Small intestine (tissue), 4 donors: ENCODE data around the gene PINLYP. TPM values are rescaled to one million over a fixed set of nuclear protein-coding genes. Genes with fewer than 3 reads are reported as not detected.

Source experiments
- polyA plus RNA-seq, 4 donors: library from polyadenylated mRNA; stranded (reverse) in 3 of 4; unstranded in 1 of 4; fragments of 200-250 nt in 3 of 4; fragments of 120-200 nt in 1 of 4; gene quantifications; one replicate each; pipeline versions ENCODE4 v1.2.1 to v1.2.3, GENCODE V29; 2013
- donor health status: healthy with polysubstance abuse.
- donor health status: Bipolar disorder and iron deficiency.
- donor health status: healthy.

PINLYP gene
- polyA plus RNA-seq, 4 donors = 5.1 to 13.8 (median 9.1) TPM

Other genes starting within 250 kb of the PINLYP start
- under 1 TPM in 1 of 4 donors, not detected in 3; 0.35 TPM for gene CD177, start 222.1 kb upstream of the PINLYP start, polyA plus RNA-seq
- gene TEX101, start 160.9 kb upstream of the PINLYP start, polyA plus RNA-seq = not detected
- gene LYPD3, start 110.2 kb upstream of the PINLYP start, polyA plus RNA-seq = 1 to 10 TPM in 1 of 4 donors, under 1 TPM in 2, not detected in 1; 0.73 to 1.1 (median 0.86) TPM
- gene PHLDB3, start 71.1 kb upstream of the PINLYP start, polyA plus RNA-seq = 10 to 100 TPM in 3 of 4 donors, 1 to 10 TPM in 1; 6.2 to 33.6 (median 23.6) TPM
- gene ETHE1, start 48.6 kb upstream of the PINLYP start, polyA plus RNA-seq = 100 to 1,000 TPM; 118 to 164 (median 129) TPM
- gene ZNF575, start 42.6 kb upstream of the PINLYP start, polyA plus RNA-seq = 1 to 10 TPM; 1.1 to 4.5 (median 1.9) TPM
- gene XRCC1, start 274 bp upstream of the PINLYP start, polyA plus RNA-seq = 10 to 100 TPM in 3 of 4 donors, 1 to 10 TPM in 1; 9.7 to 46.3 (median 16.0) TPM
- gene IRGQ, start 20.3 kb downstream of the PINLYP start, polyA plus RNA-seq = 1 to 10 TPM; 2.0 to 8.8 (median 3.9) TPM
- 10 to 100 TPM; 14.7 to 24.2 (median 17.2) TPM for gene ZNF576, start 20.8 kb downstream of the PINLYP start, polyA plus RNA-seq
- 1 to 10 TPM in 1 of 4 donors, under 1 TPM in 3; 0.27 to 1.0 (median 0.49) TPM for gene SRRM5, start 36.3 kb downstream of the PINLYP start, polyA plus RNA-seq
- gene ZNF428, start 43.8 kb downstream of the PINLYP start, polyA plus RNA-seq = 10 to 100 TPM; 16.8 to 43.2 (median 25.3) TPM
- gene CADM4, start 64.0 kb downstream of the PINLYP start, polyA plus RNA-seq = 1 to 10 TPM in 3 of 4 donors, not detected in 1; 1.1 to 6.8 (median 4.9) TPM
- 10 to 100 TPM in 2 of 4 donors, 1 to 10 TPM in 2; 4.1 to 17.6 (median 9.5) TPM for gene PLAUR, start 94.4 kb downstream of the PINLYP start, polyA plus RNA-seq
- gene IRGC, start 140.3 kb downstream of the PINLYP start, polyA plus RNA-seq = under 1 TPM in 1 of 4 donors, not detected in 3; 0.04 TPM
- gene SMG9, start 179.2 kb downstream of the PINLYP start, polyA plus RNA-seq = 10 to 100 TPM; 21.3 to 32.4 (median 26.5) TPM
- 1 to 10 TPM in 2 of 4 donors, not detected in 2; 1.1 to 2.6 TPM for gene KCNN4, start 205.2 kb downstream of the PINLYP start, polyA plus RNA-seq
- gene LYPD5, start 226.6 kb downstream of the PINLYP start, polyA plus RNA-seq = 1 to 10 TPM in 2 of 4 donors, under 1 TPM in 1, not detected in 1; 0.35 to 2.3 (median 1.1) TPM